ENCODE data around the gene GZMM. TPM values are rescaled to one million over a fixed set of nuclear protein-coding genes. Genes with fewer than 3 reads are reported as not detected.
A peak's percentile ranks its signal among the peaks of the same experiment; 100 is the strongest.

GZMM gene
- polyA plus RNA-seq, 3 donors: 0.12 TPM; not detected in 2

DNA sequence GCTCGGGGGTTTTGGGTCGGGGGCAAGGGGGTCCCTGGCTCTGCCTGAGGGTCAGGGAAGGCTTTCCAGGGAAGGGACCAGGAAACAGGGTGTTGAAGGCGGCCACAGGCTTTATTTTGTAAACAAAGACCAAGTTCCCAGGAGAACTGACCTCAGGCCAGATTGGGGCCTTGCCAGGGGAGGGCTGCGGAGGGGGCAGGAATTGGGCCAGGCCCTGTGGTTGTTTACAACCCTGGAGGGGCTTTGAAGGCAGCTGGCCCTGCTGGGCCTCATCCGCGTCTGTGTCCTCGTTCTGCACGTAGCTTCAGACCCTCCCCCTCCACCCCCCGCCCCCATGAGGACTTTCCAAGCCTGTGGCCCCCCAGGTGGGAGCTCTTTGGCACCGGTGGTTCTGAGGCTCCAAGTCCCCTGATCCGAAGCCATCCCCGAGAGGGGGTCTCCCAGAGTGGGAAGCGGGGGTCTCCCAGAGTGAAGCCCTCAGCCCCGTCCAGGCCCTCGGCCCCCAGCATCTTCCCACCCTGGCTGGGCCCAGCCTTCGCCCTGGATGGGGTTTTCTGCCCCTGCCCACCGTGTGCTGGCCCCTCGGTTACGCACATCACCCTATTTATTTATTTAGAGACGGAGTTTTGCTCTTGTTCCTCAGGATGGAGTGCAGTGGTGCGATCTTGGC is 15.1 kb downstream of the GZMM start:
- DNase-seq (ENCODE audit: low read depth in 3 of 3, low spot score in 2 of 3): no peak

- DNase-seq (ENCODE audit: low read depth in 3 of 3, low spot score in 2 of 3): no peak
Measured at GRCh38 chr19:560121-560520, 16.3 kb downstream of the GZMM start.

DNA sequence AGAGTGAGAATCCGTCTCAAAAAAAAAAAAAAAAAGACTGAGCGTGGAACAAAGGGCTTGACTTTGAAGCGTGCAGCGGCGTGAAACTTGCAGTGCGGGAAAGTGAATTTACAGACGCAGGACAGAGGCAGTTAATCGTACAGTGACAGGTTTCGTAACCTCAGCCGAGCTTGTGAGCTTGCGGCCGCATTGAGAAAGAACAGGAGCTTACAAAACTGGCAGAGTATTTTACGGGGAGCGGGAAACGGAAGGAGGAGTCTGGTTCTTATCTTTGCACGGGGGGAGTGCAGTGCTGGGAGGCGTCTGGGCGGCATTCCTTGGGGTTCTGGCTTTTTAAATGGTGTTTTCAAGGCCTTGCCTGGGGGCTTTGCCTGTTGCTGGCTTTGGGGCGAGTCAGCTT is 22.6 kb downstream of the GZMM start:
- no peak for DNase-seq (ENCODE audit: low read depth in 3 of 3, low spot score in 2 of 3)

- DNase-seq (ENCODE audit: low read depth in 3 of 3, low spot score in 2 of 3): no peak
Measured at GRCh38 chr19:566844-567243, 23.0 kb downstream of the GZMM start.

GRCh38 chr19:567296-567900 is 23.5 kb downstream of the GZMM start:
- no peak for DNase-seq (ENCODE audit: low read depth in 3 of 3, low spot score in 2 of 3)

- no peak for DNase-seq (ENCODE audit: low read depth in 3 of 3, low spot score in 2 of 3)
Measured at GRCh38 chr19:570251-570686, 26.4 kb downstream of the GZMM start.

- DNase-seq (ENCODE audit: low read depth in 3 of 3, low spot score in 2 of 3): no peak
Measured at GRCh38 chr19:570937-571565, 27.2 kb downstream of the GZMM start.

DNA sequence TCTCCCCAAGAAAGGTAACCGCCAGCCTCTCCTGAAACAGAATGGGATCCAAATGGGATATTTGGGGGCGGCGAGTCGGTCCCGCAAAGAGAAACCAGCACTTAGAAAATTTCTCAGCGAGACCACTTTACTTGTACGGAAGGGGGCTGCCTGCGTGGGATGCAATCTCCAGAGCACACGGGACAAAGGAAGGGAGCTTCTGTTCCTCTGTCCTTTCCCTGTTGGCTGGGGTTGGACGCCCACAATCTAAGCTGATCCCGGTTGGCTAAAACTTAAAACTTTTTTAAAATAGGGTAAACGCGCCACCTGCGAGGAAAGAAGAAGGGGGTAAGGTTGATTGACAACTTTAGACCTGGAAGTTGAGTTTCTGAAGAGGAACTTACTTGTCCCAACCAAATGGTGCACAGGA is 27.7 kb downstream of the GZMM start:
- no peak for DNase-seq (ENCODE audit: low read depth in 3 of 3, low spot score in 2 of 3)

- DNase-seq (ENCODE audit: low read depth in 3 of 3, low spot score in 2 of 3): peak; percentile 89 to 96 (median 94)
Measured at GRCh38 chr19:572140-572742, 28.4 kb downstream of the GZMM start, which contains the start of gene BSG. BSG (plus strand) TSS chr19:572596; CDS start chr19:572635, 39 bp downstream.

GRCh38 chr19:572743-573518 is 29.1 kb downstream of the GZMM start:
- DNase-seq (ENCODE audit: low read depth in 3 of 3, low spot score in 2 of 3): no peak

- DNase-seq (ENCODE audit: low read depth in 3 of 3, low spot score in 2 of 3): no peak
Measured at GRCh38 chr19:573519-573825, 29.6 kb downstream of the GZMM start.

GRCh38 chr19:574658-575526 is 31.0 kb downstream of the GZMM start:
- DNase-seq (ENCODE audit: low read depth in 3 of 3, low spot score in 2 of 3): no peak

DNA sequence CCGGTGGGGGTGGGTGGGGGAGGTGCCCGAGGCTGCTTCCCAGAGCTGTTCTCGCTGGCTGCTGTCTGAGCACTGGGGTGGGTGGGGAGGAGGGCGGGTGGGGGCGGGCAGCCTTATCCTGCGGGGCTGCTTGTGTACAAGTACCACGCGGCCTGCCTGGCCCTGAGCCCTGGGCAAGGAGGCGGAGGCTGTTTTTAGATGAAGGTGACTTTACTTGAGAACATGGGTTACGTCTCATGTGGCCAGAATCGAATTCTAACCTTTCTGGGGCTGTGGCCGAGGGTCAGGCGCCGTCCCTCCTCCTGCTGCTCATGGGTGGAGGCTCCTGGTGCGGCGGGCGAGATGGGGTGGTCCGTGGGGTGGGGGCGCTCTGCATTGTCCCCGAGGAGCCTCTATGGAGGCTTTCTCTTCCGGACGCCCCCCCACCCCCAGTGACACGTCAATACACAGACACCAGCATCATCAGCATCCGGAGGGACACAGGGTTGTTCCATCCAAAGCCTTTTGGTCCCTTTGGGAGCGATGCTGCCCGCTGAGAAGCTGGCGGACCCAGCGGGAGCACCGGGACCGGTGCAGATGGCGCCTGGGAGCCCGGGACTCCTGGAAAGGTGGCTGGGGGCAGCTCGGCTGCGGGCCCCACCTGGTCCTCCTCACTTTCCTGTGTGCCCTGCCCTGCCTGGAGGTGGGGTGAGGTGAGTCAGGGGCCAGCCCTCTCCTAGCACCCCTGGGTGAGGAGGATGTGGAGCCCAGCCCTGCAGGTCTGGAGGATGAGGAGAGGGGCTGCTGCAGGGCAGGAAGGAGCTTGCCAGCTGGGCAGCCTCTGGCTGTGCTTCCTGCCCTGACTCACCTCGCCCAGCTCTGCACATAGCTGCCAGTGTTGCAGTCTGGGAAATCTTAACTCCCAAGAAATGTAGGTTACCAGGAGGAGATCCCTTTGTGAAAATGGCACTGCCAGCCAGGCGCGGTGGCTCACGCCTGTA is 32.0 kb downstream of the GZMM start:
- DNase-seq (ENCODE audit: low read depth in 3 of 3, low spot score in 2 of 3): no peak

GRCh38 chr19:576768-577438 is 33.0 kb downstream of the GZMM start:
- no peak for DNase-seq (ENCODE audit: low read depth in 3 of 3, low spot score in 2 of 3)

DNA sequence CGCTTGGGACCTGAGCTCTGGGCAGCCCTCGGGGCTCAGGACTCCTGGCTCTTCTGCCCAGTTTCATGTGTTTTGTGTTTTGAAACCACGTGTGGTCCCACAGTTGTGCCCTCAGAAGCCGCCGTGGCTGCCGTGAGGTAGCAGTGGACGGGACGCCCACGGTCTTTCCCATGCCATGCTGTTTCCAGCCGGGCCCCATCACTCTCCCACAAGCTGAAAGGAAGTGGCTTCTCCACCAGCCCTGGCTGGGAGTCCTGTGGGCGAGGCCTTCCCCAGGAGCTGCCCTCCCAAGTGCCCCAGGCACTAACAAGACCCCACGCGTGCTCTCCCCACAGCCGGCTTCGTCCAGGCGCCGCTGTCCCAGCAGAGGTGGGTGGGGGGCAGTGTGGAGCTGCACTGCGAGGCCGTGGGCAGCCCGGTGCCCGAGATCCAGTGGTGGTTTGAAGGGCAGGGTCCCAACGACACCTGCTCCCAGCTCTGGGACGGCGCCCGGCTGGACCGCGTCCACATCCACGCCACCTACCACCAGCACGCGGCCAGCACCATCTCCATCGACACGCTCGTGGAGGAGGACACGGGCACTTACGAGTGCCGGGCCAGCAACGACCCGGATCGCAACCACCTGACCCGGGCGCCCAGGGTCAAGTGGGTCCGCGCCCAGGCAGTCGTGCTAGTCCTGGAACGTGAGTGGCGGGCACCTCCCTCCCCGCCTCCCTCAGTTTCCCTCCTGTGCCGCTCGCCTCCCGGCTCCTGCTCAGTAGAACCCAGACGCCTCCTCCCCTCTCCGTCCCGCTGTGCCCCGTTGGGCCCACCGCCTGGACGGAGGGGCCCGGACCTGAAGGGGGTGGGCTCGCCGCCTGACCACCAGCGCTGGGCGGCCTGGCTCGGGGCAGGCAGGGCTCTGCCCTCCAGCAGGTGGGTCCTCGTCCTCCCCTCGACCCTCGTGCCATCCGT is 33.9 kb downstream of the GZMM start:
- no peak for DNase-seq (ENCODE audit: low read depth in 3 of 3, low spot score in 2 of 3)

DNA sequence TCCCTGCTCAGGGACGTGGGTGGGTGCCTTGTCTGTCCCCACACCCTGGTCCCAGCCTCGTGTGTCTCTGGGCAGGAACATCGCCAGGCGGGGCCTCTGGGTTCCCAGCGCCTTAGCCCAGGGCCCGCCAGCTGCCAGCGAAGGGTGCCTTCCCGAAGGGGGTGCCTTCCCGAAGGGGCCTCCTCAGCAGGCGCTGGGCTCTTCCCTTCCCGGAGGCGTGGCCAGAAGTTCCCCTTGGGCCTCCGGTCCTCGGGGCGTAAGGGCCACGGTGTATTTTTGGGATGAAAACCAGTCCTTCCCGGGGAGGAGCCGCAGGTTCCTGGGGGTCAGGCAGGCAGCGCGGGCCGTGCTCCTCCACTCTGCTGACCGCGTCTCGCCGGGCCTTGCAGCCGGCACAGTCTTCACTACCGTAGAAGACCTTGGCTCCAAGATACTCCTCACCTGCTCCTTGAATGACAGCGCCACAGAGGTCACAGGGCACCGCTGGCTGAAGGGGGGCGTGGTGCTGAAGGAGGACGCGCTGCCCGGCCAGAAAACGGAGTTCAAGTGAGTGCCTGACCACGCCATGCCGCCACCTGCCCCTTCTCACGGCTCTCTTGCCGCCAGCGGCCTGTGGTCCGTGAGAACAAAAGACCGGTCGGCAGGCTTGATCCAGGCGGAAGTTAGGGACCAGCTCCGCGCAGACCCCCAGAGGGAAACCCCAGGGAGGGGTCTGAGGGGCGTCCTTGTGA is 35.4 kb downstream of the GZMM start:
- no peak for DNase-seq (ENCODE audit: low read depth in 3 of 3, low spot score in 2 of 3)

GRCh38 chr19:579842-580155 is 35.9 kb downstream of the GZMM start:
- DNase-seq (ENCODE audit: low read depth in 3 of 3, low spot score in 2 of 3): no peak

Data from right renal cortex interstitium (tissue), 3 donors.